KOPT-K1 (cell line): Measurements from ENCODE around the gene DENND5A.
A peak's percentile ranks its signal among the peaks of the same experiment; 100 is the strongest.
"Not testable (repeated sequence)": the region's sequence is repeated elsewhere in the genome, so short reads cannot be mapped to it uniquely, and the experiment has no call there.

Source experiments
- H3K27ac ChIP-seq: fragments of 200-600 bp; sonication (generic); 2 replicates; pipeline ENCODE4 v1.5.1; 2016; ENCODE audit warnings: antibody characterized with exemption, mild to moderate bottlenecking, low read depth, low read length; ENCODE audit not compliant: poor library complexity, severe bottlenecking
- H3K36me3 ChIP-seq: fragments of 200-600 bp; sonication (generic); 2 replicates; pipeline ENCODE4 v1.5.1; 2017; ENCODE audit warnings: antibody characterized with exemption, mild to moderate bottlenecking, low read length, moderate library complexity; ENCODE audit not compliant: insufficient read depth
- H3K9me3 ChIP-seq: fragments of 200-600 bp; sonication (generic); 2 replicates; pipeline ENCODE4 v1.5.1; 2017; ENCODE audit warnings: antibody characterized with exemption, low read length, mild to moderate bottlenecking; ENCODE audit not compliant: insufficient read depth, poor library complexity, severe bottlenecking

Gene DENND5A

GRCh38 chr11:9273376-9274336 lies 8.5 kb upstream of the DENND5A start:
- Histone ChIP-seq H3K27ac (no peak overlapping the region), H3K36me3 (no peaks in the 10 kb centered on the region), H3K9me3 (no peaks in the 10 kb centered on the region)

GRCh38 chr11:9269492-9270013 lies 4.4 kb upstream of the DENND5A start:
- no peak overlapping the region for H3K27ac ChIP-seq
- no peaks in the 10 kb centered on the region for H3K36me3 ChIP-seq
- H3K9me3 ChIP-seq: no peaks in the 10 kb centered on the region

GRCh38 chr11:9267680-9268079 lies 2.5 kb upstream of the DENND5A start:
- H3K27ac ChIP-seq: no peak overlapping the region
- no peaks in the 10 kb centered on the region for H3K36me3 ChIP-seq
- no peaks in the 10 kb centered on the region for H3K9me3 ChIP-seq

- Histone ChIP-seq H3K27ac (no peak overlapping the region), H3K9me3 (no peaks in the 10 kb centered on the region), H3K36me3 (no peaks in the 10 kb centered on the region)
Measured at GRCh38 chr11:9266926-9267325, 1.8 kb upstream of the DENND5A start.

- no peaks in the 10 kb centered on the region for H3K9me3 ChIP-seq
- no peak overlapping the region for H3K27ac ChIP-seq
- no peaks in the 10 kb centered on the region for H3K36me3 ChIP-seq
Measured at GRCh38 chr11:9266132-9266736, 1.1 kb upstream of the DENND5A start.

- H3K27ac ChIP-seq: peak overlapping the region; percentile 77
- H3K36me3 ChIP-seq: no peaks in the 10 kb centered on the region
Measured at GRCh38 chr11:9264316-9265210, 587 bp downstream of the DENND5A start.

GRCh38 chr11:9263840-9264315 lies 1.3 kb downstream of the DENND5A start:
- Histone ChIP-seq H3K27ac (peak overlapping the region; percentile 77), H3K9me3 (no peaks in the 10 kb centered on the region), H3K36me3 (no peaks in the 10 kb centered on the region)

More at GRCh38 chr11:9264316-9265210, 587 bp downstream of the DENND5A start:
- no peaks in the 10 kb centered on the region for H3K9me3 ChIP-seq

GRCh38 chr11:9260838-9261146 lies 4.4 kb downstream of the DENND5A start:
- H3K9me3 ChIP-seq, H3K36me3 ChIP-seq, H3K27ac ChIP-seq: not testable (repeated sequence)

GRCh38 chr11:9259981-9260837 lies 4.9 kb downstream of the DENND5A start:
- H3K27ac ChIP-seq: no peak overlapping the region
- peaks cover 3% of the 10 kb centered on the region; the same call in 1 of the 2 replicates for H3K36me3 ChIP-seq
- H3K9me3 ChIP-seq: no peaks in the 10 kb centered on the region

- not testable (repeated sequence) for H3K36me3 ChIP-seq, H3K27ac ChIP-seq, H3K9me3 ChIP-seq
Measured at GRCh38 chr11:9258279-9258678, 6.9 kb downstream of the DENND5A start.

GRCh38 chr11:9254416-9254815 lies 10.7 kb downstream of the DENND5A start:
- Histone ChIP-seq H3K27ac (no peak overlapping the region), H3K9me3 (no peaks in the 10 kb centered on the region), H3K36me3 (peaks cover 5% of the 10 kb centered on the region; the same call in 1 of the 2 replicates)

GRCh38 chr11:9253086-9253485 lies 12.1 kb downstream of the DENND5A start:
- no peaks in the 10 kb centered on the region for H3K9me3 ChIP-seq
- H3K36me3 ChIP-seq: peaks cover 5% of the 10 kb centered on the region; the same call in 1 of the 2 replicates
- peak overlapping the region; percentile 5 for H3K27ac ChIP-seq

GRCh38 chr11:9251311-9251710 lies 13.8 kb downstream of the DENND5A start:
- H3K27ac ChIP-seq: peak overlapping the region; percentile 54
- H3K9me3 ChIP-seq: no peaks in the 10 kb centered on the region
- peaks cover 5% of the 10 kb centered on the region; the same call in 1 of the 2 replicates for H3K36me3 ChIP-seq

GRCh38 chr11:9250139-9250582 lies 15.0 kb downstream of the DENND5A start:
- H3K9me3 ChIP-seq: no peaks in the 10 kb centered on the region
- H3K27ac ChIP-seq: peak overlapping the region; percentile 54
- H3K36me3 ChIP-seq: peaks cover 2% of the 10 kb centered on the region; the same call in 1 of the 2 replicates
